Tibial nerve (tissue), 4 donors: Measurements from ENCODE around the gene PEX16. TPM values are rescaled to one million over a fixed set of nuclear protein-coding genes. Genes with fewer than 3 reads are reported as not detected.
"Not testable (repeated sequence)": the region's sequence is repeated elsewhere in the genome, so short reads cannot be mapped to it uniquely, and the experiment has no call there.

Source experiments
- DNase-seq, 2 donors: peaks; one replicate each; pipeline ENCODE4 v3.0.0-alpha.2; 2019; ENCODE audit warnings: low spot score in 2 of 2
- H3K27ac ChIP-seq, 4 donors: fragments of 200-600 bp; sonication (generic) in 3 of 4; one replicate each; pipeline ENCODE4 v1.5.1; 2017 to 2019; ENCODE audit warnings: mild to moderate bottlenecking in 1 of 4
- H3K27me3 ChIP-seq, 2 donors: fragments of 200-600 bp; sonication (generic) in 1 of 2; one replicate each; pipeline versions ENCODE4 v1.5.1 to v1.6.0; 2017 to 2019
- H3K36me3 ChIP-seq, 3 donors: fragments of 200-600 bp; sonication (generic); one replicate each; pipeline ENCODE4 v1.5.1; 2018 to 2019
- H3K4me1 ChIP-seq, 4 donors: fragments of 200-600 bp; sonication (generic) in 3 of 4; one replicate each; pipeline ENCODE4 v1.5.1; 2017 to 2019
- H3K4me3 ChIP-seq, 4 donors: fragments of 200-600 bp; sonication (generic) in 3 of 4; one replicate each; pipeline ENCODE4 v1.5.1; 2017 to 2019; ENCODE audit warnings: mild to moderate bottlenecking in 1 of 4, moderate library complexity in 1 of 4
- H3K9me3 ChIP-seq, 4 donors: fragments of 200-600 bp; sonication (generic) in 3 of 4; one replicate each; pipeline ENCODE4 v1.5.1; 2017 to 2019
- CTCF ChIP-seq, 5 experiments: fragments of 200-600 bp in 3 of 5; fragments of 450-650 bp in 2 of 5; sonication (generic) in 3 of 5; IDR thresholded peaks; one replicate each; pipeline ENCODE4 v1.5.1; 2016 to 2019; ENCODE audit warnings: antibody characterized with exemption in 5 of 5, mild to moderate bottlenecking in 3 of 5, moderate library complexity in 2 of 5
- EP300 ChIP-seq, 2 donors: sonication (generic); formaldehyde crosslinking; IDR thresholded peaks; one replicate each; pipeline ENCODE4 v1.6.1; 2017; ENCODE audit warnings: antibody characterized with exemption in 2 of 2, mild to moderate bottlenecking in 1 of 2
- POLR2A ChIP-seq, 2 donors: fragments of 450-650 bp; IDR thresholded peaks; one replicate each; pipeline ENCODE4 v1.6.1; 2017; ENCODE audit warnings: antibody characterized with exemption in 2 of 2, mild to moderate bottlenecking in 2 of 2, moderate library complexity in 2 of 2
- WGBS, 2 donors: methylation state at CpG; one replicate each; pipeline ENCODE4 v1.1.5; 2018; 5-methylcytosine and 5-hydroxymethylcytosine counted together
- total RNA-seq, 4 donors: library from RNA; depleted of rRNA; stranded (reverse); fragments of >200 nt; gene quantifications; one replicate each; pipeline ENCODE4 v1.1.0, GENCODE V29; 2016

The PEX16 gene
- total RNA-seq, 4 donors from 2014 or later, result 33.9 to 38.4 (median 36.5) TPM

- no peaks in the 10 kb centered on the region for H3K27me3 ChIP-seq
- no peak for DNase-seq
- peaks cover 0 to 13% (median 0%) of the 10 kb centered on the region in 4 donors for H3K4me1 ChIP-seq
- H3K4me3 ChIP-seq, result no peak overlapping the region
- TF ChIP-seq POLR2A (IDR thresholded peaks at IDR 0.05), result no peak
- no peak for TF ChIP-seq CTCF (IDR thresholded peaks at IDR 0.05)
- no peak for TF ChIP-seq EP300 (IDR thresholded peaks at IDR 0.05)
- WGBS, 2 donors, result 78 to 92% methylated on average over 5 of the region's 8 CpGs
- H3K9me3 ChIP-seq, result no peaks in the 10 kb centered on the region
- peaks cover 0 to 72% (median 4%) of the 10 kb centered on the region in 3 donors for H3K36me3 ChIP-seq
- peak overlapping the region in 2 of 4 donors; percentile 15 to 60 for H3K27ac ChIP-seq
Observed at GRCh38 chr11:45907911-45908370, 9.7 kb downstream of the PEX16 start.

DNA sequence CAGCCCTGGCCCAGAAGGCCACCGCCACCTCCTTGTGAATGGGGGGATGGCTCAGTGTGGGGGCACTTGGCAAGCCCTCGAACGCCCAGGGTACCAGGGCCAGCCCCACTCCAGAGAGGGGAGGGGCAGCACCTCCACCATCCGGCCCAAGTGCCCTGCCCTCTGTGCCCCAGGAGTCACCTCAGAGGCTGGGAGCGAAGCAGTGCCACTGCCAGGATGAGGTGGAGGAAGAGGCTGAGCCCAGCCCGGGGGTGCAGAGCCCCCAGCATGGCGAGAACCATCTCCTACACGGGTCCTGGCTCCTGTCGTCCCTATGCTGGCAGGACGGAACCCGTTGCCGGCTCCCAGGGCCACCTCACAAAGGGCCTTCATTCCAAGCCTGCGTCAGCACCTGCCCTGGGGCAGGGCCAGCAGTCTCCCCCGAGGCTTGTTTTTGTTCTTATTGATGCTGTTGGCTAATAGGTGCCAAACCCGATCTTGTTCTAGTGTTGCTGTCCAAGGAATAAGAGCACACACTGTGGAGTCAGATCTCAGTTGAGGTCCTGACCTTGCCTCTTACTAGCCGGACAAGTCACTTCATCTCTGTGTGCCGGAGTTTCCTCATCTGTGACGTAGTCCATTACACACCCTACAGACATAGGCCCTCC lies 10.6 kb downstream of the PEX16 start, which contains the start of gene FREY1:
Gene FREY1 (minus strand): TSS at position 307 of the 647 bp plus-strand sequence. CDS start 26 bp downstream, at position 281.
- TF ChIP-seq EP300 (IDR thresholded peaks at IDR 0.05), result peak in 1 of 2 donors; percentile 25
- TF ChIP-seq CTCF (IDR thresholded peaks at IDR 0.05), result no peak
- Histone ChIP-seq H3K27me3 (no peaks in the 10 kb centered on the region), H3K4me3 (no peak within 1 kb of the TSS), H3K9me3 (no peaks in the 10 kb centered on the region), H3K36me3 (peaks cover 0 to 72% (median 4%) of the 10 kb centered on the region in 3 donors), H3K4me1 (peaks cover 0 to 14% (median 0%) of the 10 kb centered on the region in 4 donors), H3K27ac (peak within 1 kb of the TSS in 3 of 4 donors; percentile 15 to 60 (median 30))
- 55 to 71% methylated on average over 11 to 18 of the region's 18 CpGs for WGBS, 2 donors
- DNase-seq, result no peak

DNA sequence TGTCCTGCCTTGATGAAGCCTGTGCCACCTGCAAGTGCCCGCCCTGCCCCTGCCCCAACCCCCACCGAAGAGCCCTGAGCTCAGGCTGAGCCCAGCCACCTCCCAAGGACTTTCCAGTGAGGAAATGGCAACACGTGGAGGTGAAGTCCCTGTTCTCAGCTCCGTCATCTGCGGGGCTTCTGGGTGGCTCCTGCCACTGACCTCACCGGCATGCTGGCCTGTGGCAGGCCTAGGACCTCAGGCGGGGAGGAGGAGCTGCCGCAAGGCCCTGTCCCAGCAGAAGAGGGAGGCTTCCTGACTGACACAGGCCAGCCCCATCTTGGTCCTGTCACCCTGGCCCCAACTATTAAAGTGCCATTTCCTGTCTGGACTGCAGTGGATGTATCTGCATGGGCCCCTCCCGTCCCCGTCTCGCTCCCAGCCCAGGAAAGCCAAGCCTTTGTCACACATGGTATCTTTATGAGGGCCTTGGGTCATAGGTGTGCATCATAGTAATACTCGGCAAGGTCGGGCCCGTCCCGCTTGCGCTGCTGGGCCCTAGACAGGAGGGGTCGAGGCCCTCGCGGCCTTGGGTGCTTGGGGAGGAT lies 11.5 kb downstream of the PEX16 start:
- Histone ChIP-seq H3K27me3 (no peaks in the 10 kb centered on the region), H3K9me3 (no peaks in the 10 kb centered on the region), H3K4me3 (no peak overlapping the region), H3K36me3 (peaks cover 0 to 65% (median 4%) of the 10 kb centered on the region in 3 donors), H3K27ac (peak overlapping the region in 1 of 4 donors; percentile 60), H3K4me1 (peaks cover 0 to 23% (median 1%) of the 10 kb centered on the region in 4 donors)
- TF ChIP-seq EP300 (IDR thresholded peaks at IDR 0.05), result no peak
- TF ChIP-seq CTCF (IDR thresholded peaks at IDR 0.05), result no peak
- no peak for TF ChIP-seq POLR2A (IDR thresholded peaks at IDR 0.05)
- WGBS, 2 donors, result 65 to 71% methylated on average over 16 to 18 of the region's 19 CpGs
- DNase-seq, result no peak

GRCh38 chr11:45905576-45905975 lies 12.1 kb downstream of the PEX16 start:
- WGBS, 2 donors, result 82 to 94% methylated on average over 6 of the region's 6 CpGs
- H3K9me3 ChIP-seq, H3K4me3 ChIP-seq, DNase-seq, H3K27me3 ChIP-seq: not testable (repeated sequence)
- peaks cover 0 to 29% (median 7%) of the 10 kb centered on the region in 4 donors for H3K4me1 ChIP-seq
- peaks cover 0 to 59% (median 4%) of the 10 kb centered on the region in 3 donors for H3K36me3 ChIP-seq
- H3K27ac ChIP-seq, result peak overlapping the region in 1 of 4 donors; percentile 27

GRCh38 chr11:45905095-45905494 lies 12.6 kb downstream of the PEX16 start:
- no peaks in the 10 kb centered on the region for H3K9me3 ChIP-seq
- no peak for DNase-seq
- no peak overlapping the region for H3K4me3 ChIP-seq
- WGBS, 2 donors, result 91 to 95% methylated on average over 17 to 19 of the region's 19 CpGs
- peaks cover 0 to 33% (median 9%) of the 10 kb centered on the region in 4 donors for H3K4me1 ChIP-seq
- no peaks in the 10 kb centered on the region for H3K27me3 ChIP-seq
- peak overlapping the region in 1 of 4 donors; percentile 27 for H3K27ac ChIP-seq
- no peak for TF ChIP-seq POLR2A (IDR thresholded peaks at IDR 0.05)
- no peak for TF ChIP-seq CTCF (IDR thresholded peaks at IDR 0.05)
- TF ChIP-seq EP300 (IDR thresholded peaks at IDR 0.05), result no peak
- peaks cover 0 to 54% (median 4%) of the 10 kb centered on the region in 3 donors for H3K36me3 ChIP-seq
